Activated CD4-positive, alpha-beta T cell treated with anti-CD3 and anti-CD28 coated beads, Interleukin-2, amount 50 U/mL, for 24 hours (primary cell): Measurements from ENCODE around the gene PTGES3.
A peak's percentile ranks its signal among the peaks of the same experiment; 100 is the strongest.
"Not testable (repeated sequence)": the region's sequence is repeated elsewhere in the genome, so short reads cannot be mapped to it uniquely, and the experiment has no call there.

Source experiments
- DNase-seq, 2 donors: peaks; one replicate each; pipeline ENCODE4 v3.0.0-alpha.2; 2020; ENCODE audit warnings: low read depth in 1 of 2, low spot score in 1 of 2

The PTGES3 gene

GRCh38 chr12:56688129-56688845, at the start of gene PTGES3:
Gene PTGES3, minus strand, starts transcription at chr12:56688284. Its CDS starts 285 bp downstream, at chr12:56687999.
- peak; percentile 94 to 97 for DNase-seq

- DNase-seq = no peak
These were observed 40.2 kb upstream of the PTGES3 start for GRCh38 chr12:56728139-56728861.

- DNase-seq = not testable (repeated sequence)
These were observed 38.2 kb upstream of the PTGES3 start for GRCh38 chr12:56726196-56726675.

GRCh38 chr12:56725723-56726102, 37.6 kb upstream of the PTGES3 start:
- no peak for DNase-seq

GRCh38 chr12:56724972-56725722, 37.1 kb upstream of the PTGES3 start, which contains the start of gene NACA:
Gene NACA, minus strand, starts transcription at chr12:56725299. Its CDS starts 778 bp downstream, at chr12:56724521.
- peak; percentile 94 to 99 for DNase-seq

- no peak for DNase-seq
These were observed 36.6 kb upstream of the PTGES3 start for GRCh38 chr12:56724701-56724971.

- DNase-seq = peak in 1 of 2 donors; percentile 20
These were observed 36.0 kb upstream of the PTGES3 start for GRCh38 chr12:56723889-56724700.

GRCh38 chr12:56723352-56723751, 35.3 kb upstream of the PTGES3 start:
- DNase-seq = no peak

- DNase-seq = no peak
These were observed 34.7 kb upstream of the PTGES3 start for GRCh38 chr12:56722832-56723231.

GRCh38 chr12:56721721-56722120, 33.6 kb upstream of the PTGES3 start:
- DNase-seq = no peak

- DNase-seq = no peak
These were observed 33.1 kb upstream of the PTGES3 start for GRCh38 chr12:56721216-56721615.

- no peak for DNase-seq
These were observed 32.7 kb upstream of the PTGES3 start for GRCh38 chr12:56720731-56721151.

GRCh38 chr12:56719056-56719455, 31.0 kb upstream of the PTGES3 start:
- no peak for DNase-seq

- DNase-seq = no peak
These were observed 30.6 kb upstream of the PTGES3 start for GRCh38 chr12:56718636-56719035.

GRCh38 chr12:56718149-56718548, 30.1 kb upstream of the PTGES3 start:
- no peak for DNase-seq

- DNase-seq = no peak
These were observed 29.1 kb upstream of the PTGES3 start for GRCh38 chr12:56716933-56717880.

- DNase-seq = no peak
These were observed 28.4 kb upstream of the PTGES3 start for GRCh38 chr12:56716458-56716857.

- DNase-seq = no peak
These were observed 27.7 kb upstream of the PTGES3 start for GRCh38 chr12:56715798-56716197.

GRCh38 chr12:56714431-56714929, 26.4 kb upstream of the PTGES3 start:
- DNase-seq = no peak

GRCh38 chr12:56713345-56713744, 25.3 kb upstream of the PTGES3 start:
- no peak for DNase-seq
